Measurements from ENCODE around the gene CCL25. TPM values are rescaled to one million over a fixed set of nuclear protein-coding genes. Genes with fewer than 3 reads are reported as not detected.
"Not testable (repeated sequence)": the region's sequence is repeated elsewhere in the genome, so short reads cannot be mapped to it uniquely, and the experiment has no call there.

The CCL25 gene
- total RNA-seq, 1 experiment from 2014 or later, result not detected

DNA sequence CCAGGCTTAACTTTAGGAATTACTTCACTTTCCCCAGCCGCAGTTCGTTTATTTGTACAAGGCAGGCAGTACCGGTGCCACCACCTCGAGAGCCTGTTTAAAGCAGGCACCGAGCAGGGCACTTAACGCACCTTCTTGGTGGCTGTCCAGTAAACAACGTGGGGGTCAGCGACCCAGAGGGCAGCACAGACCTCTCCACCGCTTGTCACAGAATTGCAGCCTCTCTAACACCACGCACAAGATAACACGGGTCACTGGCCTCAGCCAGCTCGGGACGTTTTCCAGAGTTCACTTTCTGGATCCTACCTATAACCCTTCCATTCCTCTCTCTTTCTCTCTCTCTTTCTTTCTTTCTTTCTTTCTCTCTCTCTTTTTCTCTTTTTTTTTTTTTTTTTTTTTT is 30.3 kb upstream of the CCL25 start:
- Histone ChIP-seq H3K4me2 (ENCODE audit: low read length) (no peak overlapping the region), H3K79me2 (ENCODE audit: insufficient read depth, low read length) (no peaks in the 10 kb centered on the region), H3K36me3 (ENCODE audit: control insufficient read depth in 1 of 2, insufficient read depth in 2 of 2, low read length in 2 of 2) (no peaks in the 10 kb centered on the region), H3K4me1 (ENCODE audit: control insufficient read depth in 1 of 2, insufficient read depth in 2 of 2, low read length in 2 of 2) (no peaks in the 10 kb centered on the region), H4K20me1 (ENCODE audit: insufficient read depth) (no peaks in the 10 kb centered on the region), H3K9me3 (ENCODE audit: control insufficient read depth in 1 of 2, insufficient read depth in 1 of 2, low read depth in 1 of 2, low read length in 2 of 2) (no peaks in the 10 kb centered on the region), H3K9me2 (ENCODE audit: insufficient read depth) (no peaks in the 10 kb centered on the region), H3K27ac (ENCODE audit: low read depth, low read length) (no peak overlapping the region), H2AFZ (ENCODE audit: low read depth, low read length, poor library complexity, severe bottlenecking) (no peak overlapping the region), H3K27me3 (ENCODE audit: insufficient read depth, low read length) (no peaks in the 10 kb centered on the region), H3K4me3 (replicated peaks in 1 of 2; ENCODE audit: low read depth in 1 of 2, low read length in 2 of 2) (no peak overlapping the region), H3K9ac (ENCODE audit: low read length) (no peak overlapping the region)
- intact Hi-C loops (cut with micrococcal nuclease), result no loop called here
- CTCF ChIA-PET, result no interaction called here
- no peak for ATAC-seq
- no peak for DNase-seq (ENCODE audit: low read depth, low spot score)
- RAD21 ChIA-PET (ENCODE audit: low non-redundant PET in 1 of 2, low total read pairs in 2 of 2, uncharacterized antibody in 2 of 2, unreplicated experiment in 2 of 2), result no interaction called here
- BruUV-seq (replicated peaks), result no TSS peak
- POLR2A ChIA-PET, result no interaction called here
- no peak for TF ChIP-seq EGR1 (IDR thresholded peaks at IDR 0.05; ENCODE audit: low read depth)
- TF ChIP-seq JUND (IDR thresholded peaks at IDR 0.05), result no peak
- TF ChIP-seq SIN3A (IDR thresholded peaks at IDR 0.05; ENCODE audit: low read depth), result no peak

DNA sequence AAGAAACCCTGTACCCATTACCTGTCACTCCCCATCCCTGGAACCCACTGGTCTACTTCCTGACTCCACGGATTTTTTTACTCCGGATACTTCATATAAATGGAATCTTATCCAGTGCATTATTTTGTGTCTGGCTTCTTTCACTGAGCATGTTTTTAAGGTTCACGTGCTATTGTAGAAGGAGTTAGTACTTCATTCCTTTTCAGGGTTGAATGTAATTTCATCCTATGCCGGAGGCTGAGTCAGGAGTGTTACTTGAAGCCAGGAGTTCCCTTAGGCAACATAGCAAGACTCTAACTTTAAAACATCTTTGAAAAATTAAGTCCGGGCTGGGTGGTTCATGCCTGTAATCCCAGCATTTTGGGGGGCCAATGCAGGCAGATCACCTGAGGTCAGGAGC is 29.2 kb upstream of the CCL25 start:
- no TSS peak for BruUV-seq (replicated peaks)
- ChIA-PET RAD21 (ENCODE audit: low non-redundant PET in 1 of 2, low total read pairs in 2 of 2, uncharacterized antibody in 2 of 2, unreplicated experiment in 2 of 2) (no interaction called here), POLR2A (no interaction called here), CTCF (interaction anchor here (1.3 kb wide), 1 partner anchor 21 kb away, joined by 3 read pairs; no protein-coding TSS in a partner anchor)
- Histone ChIP-seq H3K27ac (ENCODE audit: low read depth, low read length) (no peak overlapping the region), H3K9me3 (ENCODE audit: control insufficient read depth in 1 of 2, insufficient read depth in 1 of 2, low read depth in 1 of 2, low read length in 2 of 2) (no peaks in the 10 kb centered on the region), H3K27me3 (ENCODE audit: insufficient read depth, low read length) (no peaks in the 10 kb centered on the region), H3K4me1 (ENCODE audit: control insufficient read depth in 1 of 2, insufficient read depth in 2 of 2, low read length in 2 of 2) (no peaks in the 10 kb centered on the region; a peak in 1 of 4 replicates), H3K79me2 (ENCODE audit: insufficient read depth, low read length) (no peaks in the 10 kb centered on the region), H2AFZ (ENCODE audit: low read depth, low read length, poor library complexity, severe bottlenecking) (no peak overlapping the region), H3K4me3 (replicated peaks in 1 of 2; ENCODE audit: low read depth in 1 of 2, low read length in 2 of 2) (no peak overlapping the region), H3K9ac (ENCODE audit: low read length) (no peak overlapping the region), H3K9me2 (ENCODE audit: insufficient read depth) (no peaks in the 10 kb centered on the region), H3K36me3 (ENCODE audit: control insufficient read depth in 1 of 2, insufficient read depth in 2 of 2, low read length in 2 of 2) (no peaks in the 10 kb centered on the region), H3K4me2 (ENCODE audit: low read length) (no peak overlapping the region), H4K20me1 (ENCODE audit: insufficient read depth) (no peaks in the 10 kb centered on the region)
- DNase-seq (ENCODE audit: low read depth, low spot score) (no peak), ATAC-seq (no peak)
- intact Hi-C loops (cut with micrococcal nuclease), result no loop called here
- TF ChIP-seq SRF (IDR thresholded peaks at IDR 0.05; ENCODE audit: low read depth) (no peak), CEBPB (IDR thresholded peaks at IDR 0.05; ENCODE audit: low read depth) (no peak), FOSL1 (IDR thresholded peaks at IDR 0.05; ENCODE audit: low read depth) (no peak), POLR2AphosphoS5 (IDR thresholded peaks at IDR 0.05; ENCODE audit: low read depth, low read length) (no peak), EZH2phosphoT487 (IDR thresholded peaks at IDR 0.05; ENCODE audit: borderline replicate concordance) (no peak), POLR2A (IDR thresholded peaks at IDR 0.05; ENCODE audit: borderline replicate concordance, extremely low read depth, insufficient read depth, insufficient read length) (no peak), SIN3A (IDR thresholded peaks at IDR 0.05; ENCODE audit: low read depth) (no peak), ZNF274 (IDR thresholded peaks at IDR 0.05; ENCODE audit: low read depth, low read length) (no peak), YY1 (IDR thresholded peaks at IDR 0.05; ENCODE audit: extremely low read depth, insufficient replicate concordance, low read depth, low read length) (no peak), SP1 (IDR thresholded peaks at IDR 0.05; ENCODE audit: low read depth) (no peak), EGR1 (IDR thresholded peaks at IDR 0.05; ENCODE audit: low read depth) (no peak), ZFX (IDR thresholded peaks at IDR 0.05) (no peak), CBX3 (IDR thresholded peaks at IDR 0.05; ENCODE audit: low read depth) (no peak)
- TF ChIP-seq, protein P1, sequence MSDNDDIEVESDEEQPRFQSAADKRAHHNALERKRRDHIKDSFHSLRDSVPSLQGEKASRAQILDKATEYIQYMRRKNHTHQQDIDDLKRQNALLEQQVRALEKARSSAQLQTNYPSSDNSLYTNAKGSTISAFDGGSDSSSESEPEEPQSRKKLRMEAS (IDR thresholded peaks at IDR 0.05), result no peak
- TF ChIP-seq, protein P2, sequence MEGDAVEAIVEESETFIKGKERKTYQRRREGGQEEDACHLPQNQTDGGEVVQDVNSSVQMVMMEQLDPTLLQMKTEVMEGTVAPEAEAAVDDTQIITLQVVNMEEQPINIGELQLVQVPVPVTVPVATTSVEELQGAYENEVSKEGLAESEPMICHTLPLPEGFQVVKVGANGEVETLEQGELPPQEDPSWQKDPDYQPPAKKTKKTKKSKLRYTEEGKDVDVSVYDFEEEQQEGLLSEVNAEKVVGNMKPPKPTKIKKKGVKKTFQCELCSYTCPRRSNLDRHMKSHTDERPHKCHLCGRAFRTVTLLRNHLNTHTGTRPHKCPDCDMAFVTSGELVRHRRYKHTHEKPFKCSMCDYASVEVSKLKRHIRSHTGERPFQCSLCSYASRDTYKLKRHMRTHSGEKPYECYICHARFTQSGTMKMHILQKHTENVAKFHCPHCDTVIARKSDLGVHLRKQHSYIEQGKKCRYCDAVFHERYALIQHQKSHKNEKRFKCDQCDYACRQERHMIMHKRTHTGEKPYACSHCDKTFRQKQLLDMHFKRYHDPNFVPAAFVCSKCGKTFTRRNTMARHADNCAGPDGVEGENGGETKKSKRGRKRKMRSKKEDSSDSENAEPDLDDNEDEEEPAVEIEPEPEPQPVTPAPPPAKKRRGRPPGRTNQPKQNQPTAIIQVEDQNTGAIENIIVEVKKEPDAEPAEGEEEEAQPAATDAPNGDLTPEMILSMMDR (IDR thresholded peaks at IDR 0.05 in 2 of 3, conservative IDR thresholded peaks at IDR 0.05 in 1 of 3; ENCODE audit: borderline replicate concordance in 1 of 3, insufficient read depth in 1 of 3, low read depth in 2 of 3, low read length in 2 of 3), result no peak

DNA sequence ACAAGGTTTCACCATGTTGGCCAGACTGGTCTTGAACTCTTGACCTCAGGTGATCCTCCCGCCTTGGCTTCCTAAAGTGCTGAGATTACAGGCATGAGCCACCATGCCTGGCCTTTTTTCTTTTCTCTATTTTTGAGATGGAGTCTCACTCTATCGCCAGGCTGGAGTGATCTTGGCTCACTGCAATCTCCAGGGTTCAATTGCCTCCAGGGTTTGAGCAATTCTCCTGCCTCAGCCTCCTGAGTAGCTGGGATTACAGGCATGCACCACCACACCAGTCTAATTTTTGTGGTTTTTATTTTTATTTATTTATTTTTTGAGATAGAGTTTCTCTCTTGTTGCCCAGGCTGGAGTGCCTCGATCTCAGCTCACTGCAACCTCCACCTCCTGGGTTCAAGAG is 28.3 kb upstream of the CCL25 start:
- H3K4me1 ChIP-seq (ENCODE audit: control insufficient read depth in 1 of 2, insufficient read depth in 2 of 2, low read length in 2 of 2); ATAC-seq; H3K27me3 ChIP-seq (ENCODE audit: insufficient read depth, low read length); H3K9me3 ChIP-seq (ENCODE audit: control insufficient read depth in 1 of 2, insufficient read depth in 1 of 2, low read depth in 1 of 2, low read length in 2 of 2); RAD21 ChIA-PET (ENCODE audit: low non-redundant PET in 1 of 2, low total read pairs in 2 of 2, uncharacterized antibody in 2 of 2, unreplicated experiment in 2 of 2); DNase-seq (ENCODE audit: low read depth, low spot score); H3K9me2 ChIP-seq (ENCODE audit: insufficient read depth); H3K9ac ChIP-seq (ENCODE audit: low read length); H3K36me3 ChIP-seq (ENCODE audit: control insufficient read depth in 1 of 2, insufficient read depth in 2 of 2, low read length in 2 of 2); BruUV-seq (replicated peaks); H2AFZ ChIP-seq (ENCODE audit: low read depth, low read length, poor library complexity, severe bottlenecking); H3K79me2 ChIP-seq (ENCODE audit: insufficient read depth, low read length); POLR2A ChIA-PET; H3K4me2 ChIP-seq (ENCODE audit: low read length); intact Hi-C loops (cut with micrococcal nuclease); H4K20me1 ChIP-seq (ENCODE audit: insufficient read depth); H3K4me3 ChIP-seq (replicated peaks in 1 of 2; ENCODE audit: low read depth in 1 of 2, low read length in 2 of 2); H3K27ac ChIP-seq (ENCODE audit: low read depth, low read length): not testable (repeated sequence)
- CTCF ChIA-PET, result interaction anchor here (1.3 kb wide), 1 partner anchor 22 kb away, joined by 3 read pairs; no protein-coding TSS in a partner anchor

All from HCT116 (cell line).